ENCODE data around the gene ATP4A.

DNA sequence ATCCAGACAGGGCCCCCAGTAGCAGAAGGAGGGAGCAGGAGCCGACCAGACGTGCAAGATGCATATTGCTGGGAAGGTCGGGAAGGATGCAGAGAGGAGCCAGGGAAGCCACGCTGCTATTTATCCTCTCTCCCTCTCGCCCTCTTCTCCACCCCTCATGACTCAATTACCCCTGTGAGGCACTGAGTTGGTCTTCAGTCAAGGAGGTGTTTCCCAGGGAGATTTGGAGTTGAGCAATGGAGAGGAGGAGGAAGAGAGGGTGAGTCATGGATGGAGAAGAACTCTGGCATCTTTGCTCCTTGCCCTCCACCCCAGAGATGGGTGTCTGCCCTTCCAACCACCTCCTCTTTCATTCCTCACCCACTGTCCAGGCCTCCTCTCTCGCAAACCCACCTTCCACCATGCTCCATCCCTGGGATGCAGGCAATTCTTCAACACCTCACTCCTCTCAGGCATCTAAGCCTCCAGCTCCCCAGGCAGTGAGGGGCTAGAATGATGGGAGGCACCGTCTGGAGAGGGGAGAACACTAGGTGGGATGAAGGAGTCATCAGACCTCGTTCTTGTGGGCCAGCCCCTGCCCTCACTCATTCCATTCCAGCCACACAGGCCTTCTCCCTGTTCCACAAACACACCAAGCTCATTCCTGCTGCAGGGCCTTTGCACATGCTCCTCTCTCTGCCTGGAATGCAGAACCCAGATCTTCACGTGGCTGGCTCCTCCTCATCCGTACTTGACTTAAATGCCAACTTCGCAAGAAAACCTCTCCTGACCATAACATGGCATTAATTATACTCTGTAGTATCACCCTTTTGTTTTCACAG is 35.0 kb downstream of the ATP4A start, which contains the start of gene SBSN:
- TF ChIP-seq POLR2A (IDR thresholded peaks at IDR 0.05) (no peak), CTCF (IDR thresholded peaks at IDR 0.05) (no peak)
